ENCODE results near the gene PROCA1.

PROCA1 gene

GRCh38 chr17:28740406-28741357, 29.0 kb upstream of the PROCA1 start:
- no peaks in the 10 kb centered on the region for H3K27me3 ChIP-seq (ENCODE audit: low read depth, low read length)
- H3K9ac ChIP-seq (ENCODE audit: low read length) = peak overlapping the region; percentile 99
- peaks cover 44% of the 10 kb centered on the region for H3K79me2 ChIP-seq (ENCODE audit: low read length)
- H3K4me3 ChIP-seq (ENCODE audit: low read length) = peak overlapping the region; percentile 12; the same call in 1 of the 2 replicates
- no peak overlapping the region for H2AFZ ChIP-seq (ENCODE audit: low read depth, low read length)
- no peak for TF ChIP-seq EZH2phosphoT487 (IDR thresholded peaks at IDR 0.05; ENCODE audit: low read depth)
- TF ChIP-seq, protein P1, sequence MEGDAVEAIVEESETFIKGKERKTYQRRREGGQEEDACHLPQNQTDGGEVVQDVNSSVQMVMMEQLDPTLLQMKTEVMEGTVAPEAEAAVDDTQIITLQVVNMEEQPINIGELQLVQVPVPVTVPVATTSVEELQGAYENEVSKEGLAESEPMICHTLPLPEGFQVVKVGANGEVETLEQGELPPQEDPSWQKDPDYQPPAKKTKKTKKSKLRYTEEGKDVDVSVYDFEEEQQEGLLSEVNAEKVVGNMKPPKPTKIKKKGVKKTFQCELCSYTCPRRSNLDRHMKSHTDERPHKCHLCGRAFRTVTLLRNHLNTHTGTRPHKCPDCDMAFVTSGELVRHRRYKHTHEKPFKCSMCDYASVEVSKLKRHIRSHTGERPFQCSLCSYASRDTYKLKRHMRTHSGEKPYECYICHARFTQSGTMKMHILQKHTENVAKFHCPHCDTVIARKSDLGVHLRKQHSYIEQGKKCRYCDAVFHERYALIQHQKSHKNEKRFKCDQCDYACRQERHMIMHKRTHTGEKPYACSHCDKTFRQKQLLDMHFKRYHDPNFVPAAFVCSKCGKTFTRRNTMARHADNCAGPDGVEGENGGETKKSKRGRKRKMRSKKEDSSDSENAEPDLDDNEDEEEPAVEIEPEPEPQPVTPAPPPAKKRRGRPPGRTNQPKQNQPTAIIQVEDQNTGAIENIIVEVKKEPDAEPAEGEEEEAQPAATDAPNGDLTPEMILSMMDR (IDR thresholded peaks at IDR 0.05; ENCODE audit: low read depth, low read length) = no peak
- peaks cover 40% of the 10 kb centered on the region for H3K36me3 ChIP-seq (replicated peaks; ENCODE audit: low read depth, low read length)
- H3K4me1 ChIP-seq (ENCODE audit: low read length) = peaks cover 65% of the 10 kb centered on the region
- peak overlapping the region; percentile 95 for H3K4me2 ChIP-seq (ENCODE audit: low read length)
- H3K9me3 ChIP-seq (ENCODE audit: insufficient read depth, low read length) = no peaks in the 10 kb centered on the region
- H4K20me1 ChIP-seq (ENCODE audit: insufficient read depth, low read length) = peaks cover 11% of the 10 kb centered on the region
- H3K27ac ChIP-seq (ENCODE audit: low read length) = peak overlapping the region; percentile 94

DNA sequence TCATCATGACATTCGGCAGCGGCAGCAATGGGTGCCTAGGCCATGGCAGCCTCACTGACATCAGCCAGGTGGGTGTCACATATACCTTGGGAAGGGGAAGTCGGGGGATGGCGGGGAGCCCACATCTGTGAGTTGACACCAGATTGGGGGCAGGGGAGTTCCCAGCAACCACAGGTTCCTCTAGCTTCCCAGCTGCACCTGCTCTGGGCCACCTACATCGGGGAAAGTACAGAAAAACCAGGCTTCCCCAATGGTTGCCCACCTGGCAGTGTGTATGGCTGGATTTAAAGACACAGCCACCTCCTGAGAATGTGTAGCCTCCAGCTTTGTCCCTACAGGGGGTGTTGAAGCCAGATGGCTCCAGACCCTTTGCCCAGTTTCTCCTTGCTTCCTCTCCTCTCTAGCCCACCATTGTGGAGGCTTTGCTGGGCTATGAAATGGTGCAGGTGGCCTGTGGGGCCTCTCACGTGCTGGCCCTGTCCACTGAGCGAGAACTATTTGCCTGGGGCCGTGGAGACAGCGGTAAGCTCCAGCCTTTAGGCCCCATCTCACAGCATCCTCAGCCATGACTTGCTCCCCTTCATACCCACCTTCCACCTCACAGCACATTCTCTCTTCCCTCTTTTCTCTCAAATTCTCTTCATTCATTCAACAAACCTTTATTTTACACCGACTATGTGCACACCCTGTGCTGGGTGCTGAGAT, 27.1 kb upstream of the PROCA1 start:
- Histone ChIP-seq H3K27ac (ENCODE audit: low read length) (peak overlapping the region; percentile 94), H3K36me3 (replicated peaks; ENCODE audit: low read depth, low read length) (peaks cover 41% of the 10 kb centered on the region), H3K4me2 (ENCODE audit: low read length) (peak overlapping the region; percentile 81), H3K4me3 (ENCODE audit: low read length) (peak overlapping the region; percentile 60), H4K20me1 (ENCODE audit: insufficient read depth, low read length) (no peaks in the 10 kb centered on the region), H3K9me3 (ENCODE audit: insufficient read depth, low read length) (no peaks in the 10 kb centered on the region), H3K4me1 (ENCODE audit: low read length) (peaks cover 80% of the 10 kb centered on the region), H3K27me3 (ENCODE audit: low read depth, low read length) (no peaks in the 10 kb centered on the region), H3K79me2 (ENCODE audit: low read length) (peaks cover 26% of the 10 kb centered on the region), H3K9ac (ENCODE audit: low read length) (peak overlapping the region; percentile 89), H2AFZ (ENCODE audit: low read depth, low read length) (no peak overlapping the region)
- TF ChIP-seq, protein P1 (IDR thresholded peaks at IDR 0.05; ENCODE audit: low read depth, low read length) = no peak
- TF ChIP-seq EZH2phosphoT487 (IDR thresholded peaks at IDR 0.05; ENCODE audit: low read depth) = no peak

DNA sequence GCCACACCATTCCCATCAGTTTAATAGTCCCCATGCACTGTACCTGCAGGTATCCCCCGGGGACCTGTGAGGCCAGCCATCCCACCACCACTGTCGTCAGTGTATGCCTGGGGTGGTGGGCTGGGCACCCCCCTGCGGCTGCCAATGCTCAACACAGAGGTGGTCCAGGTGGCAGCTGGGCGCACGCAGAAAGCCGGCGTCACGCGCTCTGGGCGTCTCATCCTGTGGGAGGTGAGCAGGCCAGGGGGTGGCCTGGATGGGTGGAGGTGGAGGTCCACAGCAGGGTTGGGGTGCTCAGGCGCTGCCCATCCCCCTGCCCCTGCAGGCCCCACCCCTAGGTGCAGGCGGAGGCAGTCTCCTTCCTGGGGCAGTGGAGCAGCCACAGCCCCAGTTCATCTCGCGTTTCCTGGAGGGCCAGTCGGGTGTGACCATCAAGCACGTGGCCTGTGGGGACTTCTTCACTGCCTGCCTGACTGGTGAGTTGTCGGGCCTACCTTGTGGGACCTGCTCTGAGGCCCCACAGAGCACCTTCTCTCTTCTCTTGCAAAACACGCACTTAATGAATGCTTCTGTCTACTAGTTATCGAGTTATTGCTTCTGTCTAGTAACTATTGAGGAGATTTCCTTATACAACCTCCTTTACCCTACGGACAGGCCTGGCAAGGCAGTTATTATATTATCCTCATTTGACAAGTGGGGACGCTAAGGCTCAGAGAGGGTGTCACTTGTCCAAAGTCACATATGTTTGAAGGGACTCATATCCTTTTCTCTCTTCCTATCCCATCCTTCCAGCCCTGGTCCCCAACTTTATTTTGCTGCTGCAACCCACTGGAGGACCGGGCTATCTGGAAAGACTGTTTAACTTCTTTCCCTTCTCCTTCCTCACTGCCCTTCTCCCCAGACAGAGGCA, 26.3 kb upstream of the PROCA1 start:
- Histone ChIP-seq H3K4me1 (ENCODE audit: low read length) (peaks cover 85% of the 10 kb centered on the region), H3K79me2 (ENCODE audit: low read length) (peaks cover 19% of the 10 kb centered on the region), H3K27ac (ENCODE audit: low read length) (peak overlapping the region; percentile 94), H2AFZ (ENCODE audit: low read depth, low read length) (no peak overlapping the region), H3K9ac (ENCODE audit: low read length) (peak overlapping the region; percentile 89), H3K36me3 (replicated peaks; ENCODE audit: low read depth, low read length) (peaks cover 42% of the 10 kb centered on the region), H3K27me3 (ENCODE audit: low read depth, low read length) (no peaks in the 10 kb centered on the region), H3K4me3 (ENCODE audit: low read length) (peak overlapping the region; percentile 60), H3K9me3 (ENCODE audit: insufficient read depth, low read length) (no peaks in the 10 kb centered on the region), H4K20me1 (ENCODE audit: insufficient read depth, low read length) (no peaks in the 10 kb centered on the region), H3K4me2 (ENCODE audit: low read length) (peak overlapping the region; percentile 81)
- no peak for TF ChIP-seq EZH2phosphoT487 (IDR thresholded peaks at IDR 0.05; ENCODE audit: low read depth)
- TF ChIP-seq, protein P1 (IDR thresholded peaks at IDR 0.05; ENCODE audit: low read depth, low read length) = no peak

Data from OCI-LY3 (cell line).